Heart left ventricle (tissue), 13 donors: ENCODE data around the gene CCDC82.

ENCODE experiments used
- POLR2A ChIP-seq, 2 donors: fragments of 450-650 bp; IDR thresholded peaks; one replicate each; pipeline ENCODE4 v1.6.1; 2017; ENCODE audit warnings: antibody characterized with exemption in 2 of 2, mild to moderate bottlenecking in 2 of 2, moderate library complexity in 2 of 2
- TF ChIP-seq, protein P1 (sequence below), 12 donors: fragments of 200-600 bp; sonication (generic) in 4 of 12; IDR thresholded peaks; one replicate each; pipeline versions ENCODE4 v1.5.0 to v1.8.0; 2018 to 2022; ENCODE audit warnings: antibody characterized with exemption in 12 of 12, mild to moderate bottlenecking in 5 of 12
- donor health status: ischemic (EF 13 %, LVEDD 7.1; RV severe dilation, severe dysfunction).
- donor health status: DM: no; HTN: yes; CAD: no.
- donor health status: DM: no; HTN: no; CAD: no.
- donor health status: ischemic (EF 25% LVEDD 6.9; RV normal size, moderate dysfunction).
- donor health status: ischemic (EF 25% LVEDD 5.7; RV mildly dilated, moderate dysfunction).
- donor health status: ischemic (EF 35%, LVEDD 5.7; RV mildly dilated, moderate dysfunction).
- donor health status: nonischemic (EF 11% LVEDD 7.7; RV severe dilation, severe dysfunction).
- donor health status: DM: yes; HTN: yes; CAD: no.
- donor health status: PGD.
- donor health status: ischemic (EF 29% LVEDD 5.4; RV normal size, mild dysfunction).
- donor health status: nonischemic (EF 23%, LVEDD 6.1; RV moderate dilation, normal function).

DNA sequence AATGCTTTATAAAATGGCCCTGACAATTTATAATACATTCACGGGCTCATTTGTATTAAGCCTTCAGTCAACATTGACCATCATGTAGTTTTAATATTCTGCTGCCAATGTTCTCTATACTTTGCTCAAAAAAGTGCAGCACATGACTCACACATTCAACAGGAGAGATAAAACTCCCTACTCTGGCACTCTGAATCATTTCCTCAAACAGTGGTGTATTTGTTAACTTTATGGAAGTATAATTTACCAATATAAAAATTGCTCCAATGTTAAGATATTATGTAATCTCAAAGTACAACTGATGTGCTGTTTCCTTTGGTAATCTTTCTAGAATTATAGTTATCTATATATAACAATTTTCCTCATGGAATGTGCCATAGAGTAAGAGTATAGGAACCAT lies 86.6 kb downstream of the CCDC82 start:
- no peak for TF ChIP-seq POLR2A (IDR thresholded peaks at IDR 0.05)
- TF ChIP-seq, protein P1, sequence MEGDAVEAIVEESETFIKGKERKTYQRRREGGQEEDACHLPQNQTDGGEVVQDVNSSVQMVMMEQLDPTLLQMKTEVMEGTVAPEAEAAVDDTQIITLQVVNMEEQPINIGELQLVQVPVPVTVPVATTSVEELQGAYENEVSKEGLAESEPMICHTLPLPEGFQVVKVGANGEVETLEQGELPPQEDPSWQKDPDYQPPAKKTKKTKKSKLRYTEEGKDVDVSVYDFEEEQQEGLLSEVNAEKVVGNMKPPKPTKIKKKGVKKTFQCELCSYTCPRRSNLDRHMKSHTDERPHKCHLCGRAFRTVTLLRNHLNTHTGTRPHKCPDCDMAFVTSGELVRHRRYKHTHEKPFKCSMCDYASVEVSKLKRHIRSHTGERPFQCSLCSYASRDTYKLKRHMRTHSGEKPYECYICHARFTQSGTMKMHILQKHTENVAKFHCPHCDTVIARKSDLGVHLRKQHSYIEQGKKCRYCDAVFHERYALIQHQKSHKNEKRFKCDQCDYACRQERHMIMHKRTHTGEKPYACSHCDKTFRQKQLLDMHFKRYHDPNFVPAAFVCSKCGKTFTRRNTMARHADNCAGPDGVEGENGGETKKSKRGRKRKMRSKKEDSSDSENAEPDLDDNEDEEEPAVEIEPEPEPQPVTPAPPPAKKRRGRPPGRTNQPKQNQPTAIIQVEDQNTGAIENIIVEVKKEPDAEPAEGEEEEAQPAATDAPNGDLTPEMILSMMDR (IDR thresholded peaks at IDR 0.05): no peak
